Measurements from ENCODE around the gene DAP.
"Not testable (repeated sequence)": the region's sequence is repeated elsewhere in the genome, so short reads cannot be mapped to it uniquely, and the experiment has no call there.

DNA sequence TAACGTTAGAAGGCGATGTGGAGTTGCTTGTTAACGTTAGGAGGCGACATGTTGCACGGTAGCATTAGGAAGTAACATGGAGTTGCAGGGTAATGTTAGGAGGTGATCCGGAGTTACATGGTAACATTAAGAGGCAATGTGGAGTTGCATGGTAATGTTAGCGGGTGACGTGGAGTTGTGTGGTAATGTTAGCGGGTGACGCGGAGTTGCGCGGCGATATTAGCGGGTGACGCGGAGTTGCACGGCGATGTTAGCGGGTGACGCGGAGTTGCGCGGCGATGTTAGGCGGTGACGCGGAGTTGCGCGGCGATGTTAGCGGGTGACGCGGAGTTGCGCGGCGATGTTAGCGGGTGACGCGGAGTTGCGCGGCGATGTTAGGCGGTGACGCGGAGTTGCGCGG, 122.3 kb downstream of the DAP start:
- TF ChIP-seq EZH2 (IDR thresholded peaks at IDR 0.05; ENCODE audit: insufficient read depth, poor library complexity, severe bottlenecking); EZH2phosphoT487 (IDR thresholded peaks at IDR 0.05; ENCODE audit: insufficient read depth, low read depth): not testable (repeated sequence)

Measured in GM23248 (cell line).